HL-60 (cell line): Measurements from ENCODE around the gene CYRIA.

Experiments used
- DNase-seq, 2 experiments: peaks; one replicate each; pipeline ENCODE4 v3.0.0-alpha.2; 2010 to 2020; ENCODE audit warnings: low read depth in 1 of 2, low spot score in 1 of 2
- H3K27ac ChIP-seq: fragments of 250-450 bp; sonication (Bioruptor Pico); replicated peaks from 2 replicates; pipeline ENCODE4 v1.5.1; 2020; ENCODE audit warnings: mild to moderate bottlenecking, moderate library complexity
- H3K27me3 ChIP-seq: fragments of 250-450 bp; sonication (Bioruptor Pico); 2 replicates; pipeline ENCODE4 v1.5.1; 2021; ENCODE audit warnings: mild to moderate bottlenecking, moderate library complexity; ENCODE audit not compliant: insufficient read depth, poor library complexity, severe bottlenecking
- H3K4me3 ChIP-seq: replicated peaks from 2 replicates; pipeline ENCODE4 v1.5.1; 2011; ENCODE audit warnings: mild to moderate bottlenecking, control low read depth, low read length; ENCODE audit not compliant: insufficient read depth
- CTCF ChIP-seq: IDR thresholded peaks from one replicate; pipeline ENCODE4 v1.5.1; 2011; ENCODE audit warnings: low read length, control low read depth, inconsistent platforms; ENCODE audit not compliant: insufficient read depth
- GABPA ChIP-seq: IDR thresholded peaks from 2 replicates; pipeline ENCODE4 v1.6.1; 2012; ENCODE audit warnings: low read depth
- POLR2AphosphoS5 ChIP-seq: IDR thresholded peaks from 2 replicates; pipeline ENCODE4 v1.6.1; 2012; ENCODE audit warnings: low read depth
- REST ChIP-seq: IDR thresholded peaks from 2 replicates; pipeline ENCODE4 v1.6.1; 2012; ENCODE audit warnings: low read depth; ENCODE audit not compliant: insufficient replicate concordance
- SPI1 ChIP-seq: IDR thresholded peaks from 2 replicates; pipeline ENCODE4 v1.6.1; 2012; ENCODE audit warnings: low read depth, mild to moderate bottlenecking, borderline replicate concordance

Gene CYRIA

GRCh38 chr2:16626497-16626896 lies 39.1 kb downstream of the CYRIA start:
- no peak for TF ChIP-seq REST
- no peak for TF ChIP-seq CTCF
- no peak for TF ChIP-seq GABPA
- TF ChIP-seq SPI1 = no peak
- no peak for TF ChIP-seq POLR2AphosphoS5
- Histone ChIP-seq H3K4me3 (no peak overlapping the region), H3K27ac (peak overlapping the region; percentile 84), H3K27me3 (no peaks in the 10 kb centered on the region)
- DNase-seq = no peak

GRCh38 chr2:16625759-16626158 lies 39.9 kb downstream of the CYRIA start:
- H3K4me3 ChIP-seq = no peak overlapping the region
- no peak for TF ChIP-seq GABPA
- no peak for TF ChIP-seq CTCF
- no peak for TF ChIP-seq SPI1
- TF ChIP-seq POLR2AphosphoS5 = no peak
- TF ChIP-seq REST = no peak
- no peaks in the 10 kb centered on the region for H3K27me3 ChIP-seq
- no peak for DNase-seq
- H3K27ac ChIP-seq = peak overlapping the region; percentile 84

- H3K27me3 ChIP-seq = no peaks in the 10 kb centered on the region
- peak overlapping the region; percentile 84 for H3K27ac ChIP-seq
- DNase-seq = peak; percentile 51 to 95
- no peak overlapping the region for H3K4me3 ChIP-seq
- no peak for TF ChIP-seq GABPA
- TF ChIP-seq CTCF = no peak
- TF ChIP-seq SPI1 = peak; percentile 100
- TF ChIP-seq POLR2AphosphoS5 = peak; percentile 76
- TF ChIP-seq REST = no peak
These were observed 40.4 kb downstream of the CYRIA start for GRCh38 chr2:16625201-16625729.
